ENCODE results near the gene FAF2.

Gene FAF2

DNA sequence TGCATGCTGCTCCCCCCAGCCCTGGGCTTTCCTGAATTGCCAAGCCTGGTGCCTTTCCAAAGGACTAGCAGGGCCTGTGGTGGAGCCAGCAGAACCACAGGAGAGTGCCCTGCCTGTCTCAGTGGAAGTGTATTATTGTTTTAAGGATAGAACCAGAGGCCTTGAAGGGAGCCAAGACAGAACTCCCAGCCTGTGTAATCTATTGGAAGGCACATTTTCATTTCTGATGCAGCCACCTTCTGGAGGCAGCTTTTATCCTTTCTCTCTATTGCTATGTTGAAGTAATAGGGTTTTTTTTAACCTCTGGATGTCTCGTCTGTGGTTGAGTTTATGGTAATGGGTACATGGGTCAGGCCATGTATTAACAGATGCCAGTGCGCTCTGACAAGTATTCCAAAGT lies 59.7 kb downstream of the FAF2 start:
- DNase-seq (ENCODE audit: low spot score), result no peak

DNA sequence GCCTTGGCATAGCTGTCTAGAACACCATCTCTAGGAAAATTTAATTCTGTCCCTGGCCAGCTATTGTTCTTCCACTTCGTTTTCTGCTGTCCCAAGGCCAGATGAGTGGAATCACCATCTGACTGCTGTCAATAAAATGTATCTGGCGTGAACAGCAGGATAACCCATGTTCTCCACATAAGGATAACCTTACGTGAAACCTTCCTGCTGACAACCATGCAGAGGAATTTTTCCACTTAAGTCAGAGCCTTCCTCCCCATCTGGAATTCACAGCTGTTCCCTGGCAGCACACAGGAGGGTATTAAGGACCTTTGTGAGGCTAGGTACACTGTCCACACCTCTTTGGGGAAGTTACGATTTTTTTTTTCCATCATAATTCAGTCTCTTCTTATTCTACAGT lies 60.4 kb downstream of the FAF2 start:
- no peak for DNase-seq (ENCODE audit: low spot score)

- DNase-seq (ENCODE audit: low spot score), result no peak
Measured at GRCh38 chr5:176513788-176514187, 65.6 kb downstream of the FAF2 start.

GRCh38 chr5:176514244-176514950 lies 66.2 kb downstream of the FAF2 start:
- no peak for DNase-seq (ENCODE audit: low spot score)

DNA sequence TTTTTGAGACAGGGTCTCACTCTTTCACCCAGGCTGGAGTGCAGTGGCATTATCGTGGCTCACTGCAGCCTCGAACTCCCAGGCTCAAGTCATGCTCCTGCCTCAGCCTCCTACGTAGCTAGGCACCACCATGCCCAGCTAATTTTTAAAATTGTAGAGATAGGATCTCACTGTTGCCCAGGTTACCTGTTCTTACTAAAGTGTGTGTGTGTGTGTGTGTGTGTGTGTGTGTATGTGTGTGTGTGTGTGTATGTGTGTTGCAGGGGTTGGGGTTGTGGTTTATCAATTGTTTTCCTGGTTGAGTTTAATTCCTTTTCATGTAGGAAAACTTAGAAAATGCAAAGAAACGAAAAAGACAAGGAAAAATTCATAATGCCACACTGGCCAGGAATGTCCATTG lies 67.2 kb downstream of the FAF2 start:
- no peak for DNase-seq (ENCODE audit: low spot score)

DNA sequence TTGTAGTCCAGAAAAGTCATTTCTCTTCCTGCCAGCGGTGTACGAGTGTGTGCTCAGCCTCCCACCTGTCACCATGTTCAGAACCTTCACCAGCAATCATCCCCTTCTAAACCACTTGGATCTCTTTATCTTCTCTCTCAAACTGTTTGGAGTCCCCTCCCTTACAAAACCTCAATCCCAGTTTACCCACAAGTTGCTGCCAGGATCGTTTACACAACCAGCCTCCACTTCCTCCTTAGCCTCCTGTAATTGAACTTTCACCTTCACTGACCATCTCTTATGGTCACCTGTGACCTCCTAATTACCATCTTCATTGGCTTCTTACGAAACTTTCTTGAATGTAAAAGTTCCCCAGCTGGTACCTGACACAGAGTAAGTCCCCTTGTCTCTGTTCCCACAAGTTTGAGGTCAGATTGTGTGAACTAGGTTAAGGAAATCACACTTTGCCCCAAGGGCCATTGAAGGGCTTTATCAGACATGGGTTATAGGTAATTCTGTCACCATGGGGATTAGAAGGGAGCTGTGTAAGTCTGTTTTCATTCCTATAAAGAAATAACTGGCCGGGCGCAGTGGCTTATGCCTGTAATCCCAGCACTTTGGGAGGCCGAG lies 69.0 kb downstream of the FAF2 start:
- DNase-seq (ENCODE audit: low spot score), result no peak

DNA sequence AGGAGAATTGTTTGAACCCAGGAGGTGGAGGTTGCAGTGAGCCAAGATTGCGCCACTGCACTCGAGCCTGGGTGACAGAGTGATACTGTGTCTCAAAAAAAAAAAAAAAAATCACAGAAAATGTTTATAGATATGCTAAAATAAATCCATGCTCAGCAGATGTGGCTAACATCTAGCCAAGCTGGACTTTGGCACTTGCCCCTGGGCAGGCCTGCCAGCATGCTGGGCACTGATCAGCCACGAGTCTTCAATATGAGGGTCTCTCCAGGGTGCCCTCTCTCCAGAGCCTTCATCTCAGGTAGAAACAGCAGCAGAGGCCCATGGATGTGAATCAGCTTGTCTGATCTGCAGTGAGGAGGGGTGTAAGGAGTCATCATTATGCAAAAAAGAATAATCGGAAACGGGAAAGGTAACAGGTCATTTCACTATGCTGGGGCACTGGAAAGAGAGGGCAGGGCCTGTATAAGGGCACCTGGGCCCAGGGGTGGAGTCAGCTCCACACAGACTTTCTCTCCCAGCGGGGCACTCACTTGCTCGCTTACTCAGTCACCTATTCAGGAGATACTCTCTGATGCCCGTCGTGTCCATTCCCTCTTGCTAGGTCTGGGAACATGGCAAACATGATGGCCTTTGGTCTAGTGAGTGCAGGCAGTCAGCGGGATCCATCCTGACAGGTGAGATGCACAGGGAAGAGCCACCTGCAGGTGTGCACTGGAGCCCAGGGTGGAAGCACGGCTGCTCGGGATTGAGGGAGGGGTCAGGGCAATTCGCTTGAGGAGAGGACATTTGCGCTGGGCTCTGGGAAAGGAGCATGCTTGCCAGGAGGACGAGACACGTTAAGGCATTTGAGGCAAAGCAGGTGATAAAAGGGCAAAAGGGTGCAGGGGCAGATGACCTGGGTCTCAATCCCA lies 71.9 kb downstream of the FAF2 start:
- no peak for DNase-seq (ENCODE audit: low spot score)

DNA sequence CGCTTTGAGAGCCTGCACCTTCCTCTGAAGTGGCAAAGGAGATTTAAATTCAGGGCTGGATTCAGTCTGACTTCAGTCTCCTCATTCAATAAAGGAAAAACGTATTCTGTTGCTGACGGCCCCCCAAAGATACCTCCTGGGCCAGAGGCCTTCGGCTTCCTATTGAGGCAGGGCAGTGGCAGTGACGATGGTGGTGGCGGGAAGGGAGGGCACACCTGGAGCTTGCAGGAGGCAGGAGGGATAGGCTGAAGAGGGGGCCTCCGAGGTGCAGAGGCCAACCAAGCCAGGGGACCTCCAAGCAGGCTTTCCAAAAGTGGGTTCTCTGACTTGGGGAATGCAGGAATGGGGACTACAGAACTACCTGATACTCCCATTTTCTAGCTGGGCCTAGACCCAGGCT lies 73.1 kb downstream of the FAF2 start:
- DNase-seq (ENCODE audit: low spot score), result no peak

- DNase-seq (ENCODE audit: low spot score), result no peak
Measured at GRCh38 chr5:176521699-176522263, 73.6 kb downstream of the FAF2 start.

DNA sequence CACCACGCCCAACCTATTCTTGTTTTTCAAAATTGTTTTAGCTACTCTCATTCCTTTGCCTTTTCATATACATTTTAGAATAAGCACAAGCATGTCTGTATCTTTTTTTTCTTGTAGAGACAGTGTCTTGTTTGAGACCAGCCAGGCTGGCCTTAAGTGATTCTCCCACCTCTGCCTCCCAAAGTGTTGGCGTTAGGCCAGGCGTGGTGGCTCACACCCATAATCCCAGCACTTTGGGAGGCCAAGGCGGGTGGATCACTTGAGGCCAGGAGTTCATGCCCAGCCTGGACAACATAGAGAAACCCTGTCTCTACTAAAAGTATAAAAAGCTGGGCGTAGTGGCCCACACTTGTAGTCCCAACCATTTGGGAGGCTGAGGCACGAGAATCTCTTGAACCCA lies 76.0 kb downstream of the FAF2 start:
- DNase-seq (ENCODE audit: low spot score), result no peak

GRCh38 chr5:176524987-176525386 lies 76.8 kb downstream of the FAF2 start:
- no peak for DNase-seq (ENCODE audit: low spot score)

DNA sequence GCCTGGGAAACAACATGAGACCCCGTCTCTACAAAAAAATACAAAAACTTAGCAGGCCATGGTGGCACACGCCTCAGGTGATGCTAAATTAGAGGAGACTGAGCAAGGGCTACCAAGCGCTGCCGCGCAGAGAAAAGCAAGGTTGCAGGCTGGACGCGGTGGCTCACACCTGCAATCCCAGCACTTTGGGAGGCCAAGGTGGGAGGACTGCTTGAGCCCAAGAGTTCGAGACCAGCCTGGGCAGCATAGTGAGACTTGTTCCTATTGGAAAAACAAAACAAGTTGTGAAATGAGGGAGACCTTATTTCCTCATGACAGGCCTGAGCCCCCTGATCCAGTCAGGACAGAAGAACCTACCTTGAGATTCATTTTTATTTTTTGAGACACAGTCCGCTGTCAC lies 77.5 kb downstream of the FAF2 start:
- no peak for DNase-seq (ENCODE audit: low spot score)

- no peak for DNase-seq (ENCODE audit: low spot score)
Measured at GRCh38 chr5:176526462-176526861, 78.3 kb downstream of the FAF2 start.

DNA sequence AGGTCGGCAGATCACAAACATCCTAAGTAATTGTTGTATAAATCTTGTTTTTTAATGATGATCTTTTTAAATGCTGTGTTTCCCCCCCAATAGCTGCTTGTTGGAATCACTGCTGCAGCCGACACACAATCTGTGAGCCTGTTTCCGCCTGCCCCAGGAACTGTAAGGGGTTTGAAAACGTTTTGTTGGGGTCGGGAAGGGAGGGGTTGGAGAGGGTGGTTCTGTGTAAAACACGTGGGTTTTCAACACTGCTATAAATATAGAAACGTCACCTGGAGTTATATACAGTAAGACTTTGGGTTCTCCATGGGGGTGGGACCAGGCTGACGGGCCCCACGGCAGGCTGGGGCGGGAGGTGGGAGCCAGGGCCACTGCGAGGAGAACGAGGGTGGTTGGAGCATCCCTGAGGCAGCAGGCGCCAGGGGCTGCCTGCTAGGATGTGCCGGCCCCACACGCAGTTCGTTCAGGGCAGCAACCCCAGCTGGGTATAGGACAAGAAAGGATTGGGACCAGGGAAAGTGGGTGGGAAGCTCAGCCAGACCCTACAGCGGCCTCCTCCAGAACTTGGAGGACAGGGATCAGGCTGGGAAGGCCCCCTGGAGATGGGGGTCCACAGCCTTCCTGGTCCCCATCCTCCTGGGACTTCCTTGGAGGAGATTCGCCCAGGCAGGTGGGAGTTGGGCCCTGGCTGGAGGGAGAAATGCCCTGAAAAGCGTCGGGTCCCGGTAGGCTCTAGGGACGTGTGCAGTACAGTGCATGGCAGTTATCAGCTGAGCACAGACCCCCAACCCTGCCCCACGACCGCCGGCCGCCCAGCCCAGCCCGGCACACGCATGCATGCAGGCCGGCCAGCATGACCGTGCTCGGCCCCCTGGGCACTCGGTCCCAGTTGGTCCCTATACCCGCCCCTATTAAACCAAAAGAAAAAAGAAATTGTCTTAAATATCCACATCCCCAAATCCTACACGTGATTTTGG lies 79.3 kb downstream of the FAF2 start:
- DNase-seq (ENCODE audit: low spot score), result no peak

GRCh38 chr5:176528301-176528700 lies 80.1 kb downstream of the FAF2 start:
- no peak for DNase-seq (ENCODE audit: low spot score)

- no peak for DNase-seq (ENCODE audit: low spot score)
Measured at GRCh38 chr5:176528761-176529115, 80.6 kb downstream of the FAF2 start.

GRCh38 chr5:176529116-176529740 lies 81.0 kb downstream of the FAF2 start:
- DNase-seq (ENCODE audit: low spot score), result no peak

GRCh38 chr5:176529741-176530141 lies 81.6 kb downstream of the FAF2 start:
- no peak for DNase-seq (ENCODE audit: low spot score)

DNA sequence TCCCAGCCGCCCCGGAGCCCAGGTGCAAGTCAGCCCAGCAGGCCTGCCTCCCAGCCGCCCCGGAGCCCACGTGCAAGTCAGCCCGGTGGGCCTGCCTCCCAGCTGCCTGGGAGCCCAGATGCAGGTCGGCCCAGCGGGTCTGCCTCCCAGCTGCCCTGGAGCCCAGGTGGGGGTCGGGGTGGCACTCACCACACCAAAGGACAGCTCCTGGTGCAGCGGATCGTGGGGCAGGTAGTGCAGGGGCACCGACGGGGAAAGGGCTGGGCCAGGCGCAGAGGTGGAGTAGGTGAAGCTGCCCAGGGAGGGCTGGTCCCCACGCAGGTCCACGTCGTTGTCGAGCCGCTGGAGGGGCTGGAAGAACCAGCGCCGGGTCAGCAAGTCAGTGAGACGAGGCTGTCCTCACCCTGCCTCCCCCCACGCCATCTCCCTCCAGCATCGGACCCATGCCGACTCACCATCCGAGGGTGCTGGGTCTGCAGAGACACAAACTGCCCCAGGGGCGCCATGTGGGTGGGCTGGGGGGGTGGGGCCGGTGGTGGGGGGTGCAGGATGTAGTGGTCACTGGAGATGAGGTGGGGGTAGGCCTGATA lies 82.3 kb downstream of the FAF2 start:
- no peak for DNase-seq (ENCODE audit: low spot score)

- no peak for DNase-seq (ENCODE audit: low spot score)
Measured at GRCh38 chr5:176530983-176531901, 83.1 kb downstream of the FAF2 start.

Data from LoVo (cell line).